SK-N-SH (cell line): ENCODE measurements around the gene BRINP3.

Source experiments
- EP300 ChIP-seq, 2 experiments: IDR thresholded peaks; 2 replicates each; pipeline versions ENCODE4 v1.4.0 to v1.6.1; 2012; ENCODE audit warnings: borderline replicate concordance in 1 of 2, low read depth in 1 of 2, low read length in 1 of 2
- MEF2A ChIP-seq: IDR thresholded peaks from 2 replicates; pipeline ENCODE4 v1.4.0; 2012; ENCODE audit warnings: low read depth, borderline replicate concordance
- NRF1 ChIP-seq: IDR thresholded peaks from 2 replicates; pipeline ENCODE4 v1.6.1; 2012; ENCODE audit warnings: low read depth, mild to moderate bottlenecking, low read length
- TF ChIP-seq, protein P1 (sequence below): fragments of 200-600 bp; sonication (generic); IDR thresholded peaks from 2 replicates; pipeline ENCODE4 v1.6.1; 2017; ENCODE audit warnings: antibody characterized with exemption, mild to moderate bottlenecking, moderate library complexity

GRCh38 chr1:190244406-190244805 is 233.3 kb downstream of the BRINP3 start:
- TF ChIP-seq MEF2A (no peak), NRF1 (no peak), EP300 (IDR thresholded peaks at IDR 0.05; ENCODE audit: borderline replicate concordance in 1 of 2, low read depth in 1 of 2, low read length in 1 of 2) (no peak)
- TF ChIP-seq, protein P1, sequence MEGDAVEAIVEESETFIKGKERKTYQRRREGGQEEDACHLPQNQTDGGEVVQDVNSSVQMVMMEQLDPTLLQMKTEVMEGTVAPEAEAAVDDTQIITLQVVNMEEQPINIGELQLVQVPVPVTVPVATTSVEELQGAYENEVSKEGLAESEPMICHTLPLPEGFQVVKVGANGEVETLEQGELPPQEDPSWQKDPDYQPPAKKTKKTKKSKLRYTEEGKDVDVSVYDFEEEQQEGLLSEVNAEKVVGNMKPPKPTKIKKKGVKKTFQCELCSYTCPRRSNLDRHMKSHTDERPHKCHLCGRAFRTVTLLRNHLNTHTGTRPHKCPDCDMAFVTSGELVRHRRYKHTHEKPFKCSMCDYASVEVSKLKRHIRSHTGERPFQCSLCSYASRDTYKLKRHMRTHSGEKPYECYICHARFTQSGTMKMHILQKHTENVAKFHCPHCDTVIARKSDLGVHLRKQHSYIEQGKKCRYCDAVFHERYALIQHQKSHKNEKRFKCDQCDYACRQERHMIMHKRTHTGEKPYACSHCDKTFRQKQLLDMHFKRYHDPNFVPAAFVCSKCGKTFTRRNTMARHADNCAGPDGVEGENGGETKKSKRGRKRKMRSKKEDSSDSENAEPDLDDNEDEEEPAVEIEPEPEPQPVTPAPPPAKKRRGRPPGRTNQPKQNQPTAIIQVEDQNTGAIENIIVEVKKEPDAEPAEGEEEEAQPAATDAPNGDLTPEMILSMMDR: no peak
